Measurements from ENCODE around the gene DUSP12.

DNA sequence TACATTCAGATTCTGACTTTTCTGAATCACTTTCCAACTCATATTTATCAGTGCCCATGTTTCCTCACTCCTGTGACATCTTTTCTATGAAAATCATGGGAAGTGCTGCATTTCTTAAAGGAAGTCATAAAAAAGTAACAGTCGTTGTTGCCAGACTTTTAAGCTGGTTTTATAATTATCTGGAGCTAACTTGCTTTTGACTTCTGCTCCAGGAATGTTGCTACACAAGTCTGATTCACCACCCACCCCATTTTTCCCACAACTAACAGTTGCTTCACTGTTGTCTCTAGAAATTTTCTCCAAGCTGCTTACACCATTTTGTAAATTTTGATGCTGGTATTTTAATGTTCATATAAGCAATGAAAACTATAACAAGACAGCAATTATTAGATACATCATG lies 16.1 kb upstream of the DUSP12 start:
- TF ChIP-seq CTCF (IDR thresholded peaks at IDR 0.05; ENCODE audit: extremely low read depth in 1 of 2, insufficient read depth in 1 of 2, low read depth in 1 of 2, low read length in 2 of 2) (no peak), GATA2 (IDR thresholded peaks at IDR 0.05; ENCODE audit: insufficient read depth, insufficient read length, low read depth, low read length) (peak; percentile 32), JUN (IDR thresholded peaks at IDR 0.05; ENCODE audit: borderline replicate concordance, insufficient read depth, insufficient read length, low read depth) (no peak), FOS (IDR thresholded peaks at IDR 0.05; ENCODE audit: borderline replicate concordance, insufficient read depth, low read length) (peak; percentile 45), POLR2A (IDR thresholded peaks at IDR 0.05; ENCODE audit: low read depth, low read length) (no peak)
- TF ChIP-seq, protein P1, sequence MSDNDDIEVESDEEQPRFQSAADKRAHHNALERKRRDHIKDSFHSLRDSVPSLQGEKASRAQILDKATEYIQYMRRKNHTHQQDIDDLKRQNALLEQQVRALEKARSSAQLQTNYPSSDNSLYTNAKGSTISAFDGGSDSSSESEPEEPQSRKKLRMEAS (IDR thresholded peaks at IDR 0.05; ENCODE audit: insufficient read depth, insufficient read length), result no peak

Data from endothelial cell of umbilical vein (primary cell).